Measurements from ENCODE around the gene PNKP.
A peak's percentile ranks its signal among the peaks of the same experiment; 100 is the strongest.

Gene PNKP

GRCh38 chr19:49857061-49857837 lies 10.1 kb downstream of the PNKP start:
- no peak for DNase-seq

GRCh38 chr19:49856574-49857021 lies 10.8 kb downstream of the PNKP start:
- no peak for DNase-seq

- DNase-seq: no peak
Measured at GRCh38 chr19:49855676-49856573, 11.5 kb downstream of the PNKP start.

GRCh38 chr19:49855277-49855675 lies 12.1 kb downstream of the PNKP start:
- DNase-seq: no peak

- no peak for DNase-seq
Measured at GRCh38 chr19:49854378-49855263, 12.8 kb downstream of the PNKP start.

GRCh38 chr19:49853852-49854377 lies 13.5 kb downstream of the PNKP start:
- no peak for DNase-seq

- no peak for DNase-seq
Measured at GRCh38 chr19:49852631-49853126, 14.7 kb downstream of the PNKP start.

- DNase-seq: peak; percentile 49
Measured at GRCh38 chr19:49851456-49852259, 15.7 kb downstream of the PNKP start.

- peak; percentile 90 for DNase-seq
Measured at GRCh38 chr19:49850487-49851342, 16.7 kb downstream of the PNKP start, which contains the start of gene PTOV1. Gene PTOV1 (plus strand): TSS chr19:49851159.

- no peak for DNase-seq
Measured at GRCh38 chr19:49850221-49850486, 17.2 kb downstream of the PNKP start.

- no peak for DNase-seq
Measured at GRCh38 chr19:49849433-49850220, 17.7 kb downstream of the PNKP start.

GRCh38 chr19:49848938-49849337 lies 18.4 kb downstream of the PNKP start:
- DNase-seq: no peak

GRCh38 chr19:49847731-49848696 lies 19.4 kb downstream of the PNKP start:
- no peak for DNase-seq

- DNase-seq: no peak
Measured at GRCh38 chr19:49846408-49846807, 21.0 kb downstream of the PNKP start.

- no peak for DNase-seq
Measured at GRCh38 chr19:49845414-49845813, 22.0 kb downstream of the PNKP start.

- no peak for DNase-seq
Measured at GRCh38 chr19:49844138-49845095, 23.0 kb downstream of the PNKP start.

GRCh38 chr19:49843265-49843664 lies 24.1 kb downstream of the PNKP start:
- DNase-seq: no peak
